Parathyroid adenoma (tissue), 2 donors: ENCODE measurements around the gene PCDHGB3.
"Not testable (repeated sequence)": the region's sequence is repeated elsewhere in the genome, so short reads cannot be mapped to it uniquely, and the experiment has no call there.

ENCODE experiments used
- H2AFZ ChIP-seq: fragments of 300-600 bp; sonication (generic); one replicate; pipeline ENCODE4 v1.7.0; 2017; ENCODE audit warnings: antibody characterized with exemption, mild to moderate bottlenecking
- H3K27ac ChIP-seq: fragments of 300-600 bp; sonication (generic); one replicate; pipeline ENCODE4 v1.7.0; 2017
- H3K27me3 ChIP-seq: fragments of 300-600 bp; sonication (generic); one replicate; pipeline ENCODE4 v1.7.0; 2017; ENCODE audit warnings: low read length; ENCODE audit not compliant: control insufficient read depth, insufficient read depth
- H3K36me3 ChIP-seq: fragments of 300-600 bp; sonication (generic); one replicate; pipeline ENCODE4 v1.7.0; 2017; ENCODE audit warnings: low read length; ENCODE audit not compliant: control insufficient read depth, insufficient read depth
- H3K4me1 ChIP-seq: fragments of 300-600 bp; sonication (generic); one replicate; pipeline ENCODE4 v1.7.0; 2017; ENCODE audit warnings: control low read depth
- H3K4me2 ChIP-seq: fragments of 300-600 bp; sonication (generic); one replicate; pipeline ENCODE4 v1.7.0; 2017; ENCODE audit warnings: low read length
- H3K4me3 ChIP-seq: fragments of 300-600 bp; sonication (generic); one replicate; pipeline ENCODE4 v1.7.0; 2017; ENCODE audit warnings: low read depth, low read length
- H3K79me2 ChIP-seq: fragments of 300-600 bp; sonication (generic); one replicate; pipeline ENCODE4 v1.7.0; 2017; ENCODE audit warnings: control low read depth
- H3K9ac ChIP-seq: fragments of 300-600 bp; sonication (generic); one replicate; pipeline ENCODE4 v1.7.0; 2017; ENCODE audit warnings: mild to moderate bottlenecking
- H3K9me3 ChIP-seq: fragments of 300-600 bp; sonication (generic); one replicate; pipeline ENCODE4 v1.7.0; 2017; ENCODE audit warnings: low read length; ENCODE audit not compliant: control insufficient read depth
- TF ChIP-seq, protein P1 (sequence below): fragments of 300-600 bp; sonication (generic); IDR thresholded peaks from one replicate; pipeline ENCODE4 v1.7.0; 2017; ENCODE audit warnings: antibody characterized with exemption, mild to moderate bottlenecking
- donor health status: primary hyperparathyroidism.

PCDHGB3 gene

DNA sequence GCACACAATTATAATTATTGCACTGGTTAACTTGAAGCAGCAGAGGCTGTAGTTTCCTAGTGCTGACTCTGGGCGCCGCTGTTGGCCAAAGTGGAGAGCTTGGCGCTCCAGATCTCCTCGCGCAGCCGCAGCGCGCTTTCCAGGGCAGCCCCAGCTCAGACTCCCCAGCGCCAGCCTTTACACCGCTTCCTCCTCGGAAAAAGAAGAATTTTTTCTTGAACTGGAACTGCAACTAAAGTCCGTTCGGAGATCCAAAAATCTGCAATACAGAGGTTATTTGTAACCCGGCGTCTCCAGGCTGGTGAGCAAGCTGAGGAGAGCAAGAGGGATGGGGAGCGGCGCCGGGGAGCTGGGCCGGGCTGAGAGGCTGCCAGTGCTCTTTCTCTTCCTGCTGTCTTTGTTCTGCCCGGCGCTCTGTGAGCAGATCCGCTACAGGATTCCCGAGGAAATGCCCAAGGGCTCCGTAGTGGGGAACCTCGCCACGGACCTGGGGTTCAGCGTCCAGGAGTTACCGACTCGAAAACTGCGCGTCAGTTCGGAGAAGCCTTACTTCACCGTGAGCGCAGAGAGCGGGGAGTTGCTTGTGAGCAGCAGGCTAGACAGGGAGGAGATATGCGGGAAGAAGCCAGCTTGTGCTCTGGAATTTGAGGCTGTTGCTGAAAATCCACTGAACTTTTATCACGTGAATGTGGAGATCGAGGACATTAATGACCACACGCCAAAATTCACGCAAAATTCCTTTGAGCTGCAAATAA is 17.7 kb downstream of the PCDHGB3 start, which contains the start of gene PCDHGB4:
PCDHGB4 (plus strand) TSS at position 142 of the 755 bp plus-strand sequence; CDS start at position 329, 187 bp downstream.
- not testable (repeated sequence) for H3K27ac ChIP-seq, H3K4me1 ChIP-seq, H3K9ac ChIP-seq, H3K9me3 ChIP-seq, H3K4me2 ChIP-seq, H3K79me2 ChIP-seq, H3K4me3 ChIP-seq, H3K36me3 ChIP-seq, H3K27me3 ChIP-seq, H2AFZ ChIP-seq
- TF ChIP-seq, protein P1, sequence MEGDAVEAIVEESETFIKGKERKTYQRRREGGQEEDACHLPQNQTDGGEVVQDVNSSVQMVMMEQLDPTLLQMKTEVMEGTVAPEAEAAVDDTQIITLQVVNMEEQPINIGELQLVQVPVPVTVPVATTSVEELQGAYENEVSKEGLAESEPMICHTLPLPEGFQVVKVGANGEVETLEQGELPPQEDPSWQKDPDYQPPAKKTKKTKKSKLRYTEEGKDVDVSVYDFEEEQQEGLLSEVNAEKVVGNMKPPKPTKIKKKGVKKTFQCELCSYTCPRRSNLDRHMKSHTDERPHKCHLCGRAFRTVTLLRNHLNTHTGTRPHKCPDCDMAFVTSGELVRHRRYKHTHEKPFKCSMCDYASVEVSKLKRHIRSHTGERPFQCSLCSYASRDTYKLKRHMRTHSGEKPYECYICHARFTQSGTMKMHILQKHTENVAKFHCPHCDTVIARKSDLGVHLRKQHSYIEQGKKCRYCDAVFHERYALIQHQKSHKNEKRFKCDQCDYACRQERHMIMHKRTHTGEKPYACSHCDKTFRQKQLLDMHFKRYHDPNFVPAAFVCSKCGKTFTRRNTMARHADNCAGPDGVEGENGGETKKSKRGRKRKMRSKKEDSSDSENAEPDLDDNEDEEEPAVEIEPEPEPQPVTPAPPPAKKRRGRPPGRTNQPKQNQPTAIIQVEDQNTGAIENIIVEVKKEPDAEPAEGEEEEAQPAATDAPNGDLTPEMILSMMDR, result peak; percentile 43

DNA sequence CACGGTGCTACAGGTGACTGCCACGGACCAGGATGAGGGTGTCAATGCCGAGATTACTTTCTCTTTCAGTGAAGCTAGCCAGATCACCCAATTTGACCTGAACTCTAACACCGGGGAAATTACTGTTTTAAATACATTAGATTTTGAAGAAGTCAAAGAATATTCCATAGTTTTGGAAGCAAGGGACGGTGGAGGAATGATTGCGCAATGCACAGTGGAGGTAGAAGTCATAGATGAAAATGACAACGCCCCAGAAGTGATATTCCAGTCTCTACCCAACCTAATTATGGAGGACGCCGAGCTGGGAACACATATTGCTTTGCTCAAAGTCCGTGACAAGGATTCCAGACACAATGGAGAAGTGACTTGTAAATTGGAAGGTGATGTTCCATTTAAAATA is 18.6 kb downstream of the PCDHGB3 start:
- Histone ChIP-seq H3K36me3 (peaks cover 3% of the 10 kb centered on the region), H3K4me3 (no peak overlapping the region), H3K4me2 (no peak overlapping the region), H3K4me1 (no peaks in the 10 kb centered on the region), H3K27me3 (no peaks in the 10 kb centered on the region), H3K9ac (no peak overlapping the region), H3K79me2 (no peaks in the 10 kb centered on the region), H3K27ac (no peak overlapping the region), H3K9me3 (no peaks in the 10 kb centered on the region), H2AFZ (no peak overlapping the region)
- TF ChIP-seq, protein P1, result no peak

GRCh38 chr5:141389153-141390042 is 19.4 kb downstream of the PCDHGB3 start:
- Histone ChIP-seq H3K4me2 (no peak overlapping the region), H3K36me3 (peaks cover 3% of the 10 kb centered on the region), H3K4me3 (no peak overlapping the region), H3K9ac (no peak overlapping the region), H3K79me2 (no peaks in the 10 kb centered on the region), H3K4me1 (no peaks in the 10 kb centered on the region), H3K9me3 (no peaks in the 10 kb centered on the region), H2AFZ (no peak overlapping the region), H3K27ac (no peak overlapping the region), H3K27me3 (no peaks in the 10 kb centered on the region)
- TF ChIP-seq, protein P1, result no peak

DNA sequence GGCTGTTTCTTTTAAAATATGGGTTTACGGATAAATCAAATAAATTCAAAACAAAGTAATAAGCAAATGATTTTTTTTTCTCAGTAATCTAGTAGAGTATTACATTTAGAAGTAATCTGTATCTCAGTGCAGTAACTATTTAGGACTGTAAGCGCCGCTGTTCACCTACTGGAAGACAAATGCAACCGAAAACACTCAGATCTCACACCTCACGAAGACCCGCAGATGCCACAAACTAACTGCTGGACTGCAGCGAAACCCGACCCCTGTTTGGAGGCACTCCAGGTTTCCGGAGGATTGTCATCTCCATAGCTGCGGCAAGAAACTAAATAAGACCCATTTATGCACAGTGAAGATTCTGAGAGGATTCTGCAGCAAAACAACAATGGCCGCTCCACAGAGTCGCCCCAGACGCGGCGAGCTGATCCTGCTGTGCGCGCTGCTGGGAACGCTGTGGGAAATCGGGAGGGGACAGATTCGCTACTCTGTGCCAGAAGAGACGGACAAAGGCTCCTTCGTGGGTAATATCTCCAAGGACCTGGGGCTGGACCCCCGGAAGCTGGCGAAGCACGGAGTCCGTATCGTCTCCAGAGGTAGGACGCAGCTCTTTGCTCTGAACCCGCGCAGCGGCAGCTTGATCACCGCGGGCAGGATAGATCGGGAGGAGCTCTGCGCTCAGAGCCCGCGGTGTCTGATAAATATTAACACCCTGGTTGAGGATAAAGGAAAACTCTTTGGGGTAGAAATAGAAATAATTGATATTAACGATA is 22.6 kb downstream of the PCDHGB3 start, which contains the start of gene PCDHGA8:
PCDHGA8 (plus strand) TSS at position 205 of the 770 bp plus-strand sequence; CDS start at position 386, 181 bp downstream.
- H3K4me3 ChIP-seq, result no peak within 1 kb of the TSS
- TF ChIP-seq, protein P1, result no peak
- no peak within 1 kb of the TSS for H3K4me2 ChIP-seq
- no peaks in the 10 kb centered on the region for H3K4me1 ChIP-seq
- H3K9me3 ChIP-seq, result no peaks in the 10 kb centered on the region
- H3K27ac ChIP-seq, result no peak within 1 kb of the TSS
- peaks cover 3% of the 10 kb centered on the region for H3K36me3 ChIP-seq
- no peak within 1 kb of the TSS for H3K9ac ChIP-seq
- H3K79me2 ChIP-seq, result no peaks in the 10 kb centered on the region
- H2AFZ ChIP-seq, result no peak within 1 kb of the TSS
- no peaks in the 10 kb centered on the region for H3K27me3 ChIP-seq
